A549 (cell line): ENCODE results near the gene TRIM72. TPM values are rescaled to one million over a fixed set of nuclear protein-coding genes. Genes with fewer than 3 reads are reported as not detected.
A peak's percentile ranks its signal among the peaks of the same experiment; 100 is the strongest.

Experiments
- ATAC-seq, 2 experiments: fragments of 200-7000 bp in 1 of 2; fragments of >200 bp in 1 of 2; cut with Nextera tagmentation in 1 of 2; cut with Tn5 transposase in 1 of 2; 3 replicates each; pipeline versions ENCODE4 v1.8.0 to v1.9.1; 2018 to 2020; ENCODE audit warnings: mild to moderate bottlenecking in 1 of 2, moderate library complexity in 1 of 2
- CTCF ChIA-PET: fragments of 300-600 bp; sonication (Branson Sonifier 250); formaldehyde crosslinking; extraction: SDS; loops from one replicate; lab custom pipeline; 2021; ENCODE audit warnings: antibody characterized with exemption, inconsistent platforms; lab: Yijun Ruan, JAX
- POLR2A ChIA-PET: fragments of 350-600 bp; formaldehyde crosslinking; extraction: SDS; loops from one replicate; lab custom pipeline; 2021; ENCODE audit warnings: antibody characterized with exemption, inconsistent platforms; lab: Yijun Ruan, JAX
- DNase-seq, 2 experiments: peaks; one replicate each; pipeline versions ENCODE4 v3.0.0 to v3.0.0-alpha.2; 2011 to 2016; ENCODE audit warnings: low read depth in 1 of 2, low spot score in 1 of 2
- FAIRE-seq: peaks from 2 replicates; lab custom pipeline; 2011; peaks lifted over from hg19 to GRCh38; lab: Jason Lieb, UNC
- H3K27ac ChIP-seq, 2 experiments: fragments of >200 bp; sonication (Bioruptor Twin); formaldehyde crosslinking; 3 replicates each; pipeline ENCODE4 v1.5.1; 2016 to 2017
- H3K4me1 ChIP-seq: fragments of >200 bp; sonication (Bioruptor Twin); formaldehyde crosslinking; 3 replicates; pipeline ENCODE4 v1.6.1; 2016
- H3K4me2 ChIP-seq: fragments of >200 bp; sonication (Bioruptor Twin); formaldehyde crosslinking; 3 replicates; pipeline ENCODE4 v1.6.1; 2016
- H3K4me3 ChIP-seq: fragments of >200 bp; sonication (Bioruptor Twin); formaldehyde crosslinking; 3 replicates; pipeline ENCODE4 v1.5.1; 2016
- H3K9me3 ChIP-seq: fragments of >200 bp; sonication (Bioruptor Twin); formaldehyde crosslinking; 3 replicates; pipeline ENCODE4 v1.6.1; 2016
- BHLHE40 ChIP-seq: IDR thresholded peaks from 2 replicates; pipeline ENCODE4 v1.6.1; 2012; ENCODE audit warnings: low read depth, low read length, inconsistent platforms
- CEBPB ChIP-seq, 2 experiments: fragments of >200 bp in 1 of 2; sonication (Bioruptor Twin) in 1 of 2; formaldehyde crosslinking in 1 of 2; IDR thresholded peaks; 2 replicates each; pipeline ENCODE4 v1.6.1; 2012 to 2016
- CTCF ChIP-seq: fragments of >200 bp; sonication (Bioruptor Twin); formaldehyde crosslinking; IDR thresholded peaks from 3 replicates; pipeline ENCODE4 v1.5.1; 2016
- EHMT2 ChIP-seq: fragments of 200-600 bp; sonication (generic); IDR thresholded peaks from 2 replicates; pipeline ENCODE4 v1.6.1; 2016; ENCODE audit warnings: antibody characterized with exemption, low read depth, mild to moderate bottlenecking, moderate library complexity
- FOXS1 ChIP-seq: fragments of 250-450 bp; sonication (Bioruptor Pico); IDR thresholded peaks from 2 replicates; pipeline ENCODE4 v1.5.0; 2020; ENCODE audit warnings: mild to moderate bottlenecking, moderate library complexity
- HDAC2 ChIP-seq: fragments of 200-600 bp; sonication (generic); IDR thresholded peaks from 2 replicates; pipeline ENCODE4 v1.6.1; 2016
- HOXA7 ChIP-seq: fragments of 250-450 bp; sonication (Bioruptor Pico); IDR thresholded peaks from 2 replicates; pipeline ENCODE4 v1.5.0; 2020; ENCODE audit warnings: mild to moderate bottlenecking, moderate library complexity
- HOXB13 ChIP-seq: fragments of 250-450 bp; sonication (Bioruptor Pico); IDR thresholded peaks from 2 replicates; pipeline ENCODE4 v1.5.0; 2020; ENCODE audit warnings: low read depth, mild to moderate bottlenecking, moderate library complexity
- HOXB5 ChIP-seq: fragments of 250-450 bp; sonication (Bioruptor Pico); IDR thresholded peaks from 2 replicates; pipeline ENCODE4 v1.5.0; 2020; ENCODE audit warnings: mild to moderate bottlenecking, moderate library complexity
- JUNB ChIP-seq: fragments of >200 bp; sonication (Bioruptor Twin); formaldehyde crosslinking; IDR thresholded peaks from 2 replicates; pipeline ENCODE4 v1.6.1; 2016
- KDM5A ChIP-seq: fragments of 200-600 bp; sonication (generic); IDR thresholded peaks from 2 replicates; pipeline ENCODE4 v1.6.1; 2016; ENCODE audit warnings: antibody characterized with exemption, mild to moderate bottlenecking
- MAFK ChIP-seq: fragments of 450-650 bp; IDR thresholded peaks from 2 replicates; pipeline ENCODE4 v1.6.1; 2014; ENCODE audit not compliant: partially characterized antibody
- MYC ChIP-seq: IDR thresholded peaks from 2 replicates; pipeline ENCODE4 v1.6.1; 2012; ENCODE audit warnings: mild to moderate bottlenecking, inconsistent platforms, low read length, improper control_type of control experiment, borderline replicate concordance
- NFE2L2 ChIP-seq: fragments of 150-350 bp; conservative IDR thresholded peaks from 2 replicates; pipeline ENCODE4 v1.6.1; 2014; ENCODE audit warnings: low read length
- POLR2AphosphoS2 ChIP-seq: conservative IDR thresholded peaks from 2 replicates; pipeline ENCODE4 v1.6.1; 2012; ENCODE audit warnings: low read length, improper control_type of control experiment, inconsistent platforms
- RARB ChIP-seq: fragments of 250-450 bp; sonication (Bioruptor Pico); IDR thresholded peaks from 2 replicates; pipeline ENCODE4 v1.8.0; 2021; ENCODE audit warnings: mild to moderate bottlenecking, moderate library complexity
- RFX5 ChIP-seq: fragments of 450-650 bp; IDR thresholded peaks from 2 replicates; pipeline ENCODE4 v1.7.1; 2014; ENCODE audit warnings: antibody characterized with exemption, mild to moderate bottlenecking, moderate library complexity
- SREBF2 ChIP-seq: fragments of 450-650 bp; IDR thresholded peaks from 2 replicates; pipeline ENCODE4 v1.6.1; 2014; ENCODE audit warnings: mild to moderate bottlenecking, moderate library complexity
- TFCP2L1 ChIP-seq: fragments of 250-450 bp; sonication (Bioruptor Pico); IDR thresholded peaks from 2 replicates; pipeline ENCODE4 v1.5.0; 2021; ENCODE audit warnings: mild to moderate bottlenecking
- ZC3H11A ChIP-seq: fragments of 450-650 bp; IDR thresholded peaks from 2 replicates; pipeline ENCODE4 v1.6.1; 2014; ENCODE audit warnings: antibody characterized with exemption, mild to moderate bottlenecking
- WGBS: methylation state at CpG from one replicate; pipeline ENCODE4 v1.1.6; 2017; ENCODE audit errors: missing lambda C conversion rate; 5-methylcytosine and 5-hydroxymethylcytosine counted together
- polyA plus RNA-seq, 4 experiments: library from polyadenylated mRNA; depleted of rRNA in 3 of 4; stranded (reverse); fragments of >200 nt; fragmentation: RNase III in 1 of 4; extraction: RNeasy Plus Mini Kit Qiagen cat#74134 plus additional on column Dnase treatment in 1 of 4; gene quantifications; 2 replicates in 3 of 4; 3 replicates in 1 of 4; pipeline ENCODE4 v1.2.3, GENCODE V29; 2011 to 2017

The TRIM72 gene
- polyA plus RNA-seq, 2 of the 4 experiments (the other 2 are of a cell fraction), result 0.04 TPM; not detected in 1

GRCh38 chr16:31190818-31191444 is 23.0 kb upstream of the TRIM72 start:
- no peak for FAIRE-seq
- ChIA-PET CTCF (interaction anchor here (1.2 to 2.2 kb wide), 6 partner anchors 7 to 206 kb away, joined by 3 to 8 read pairs (median 5); partner anchors contain the start of genes FUS, HSD3B7 and PYCARD), POLR2A (interaction anchor here (0.6 to 2.1 kb wide), 3 partner anchors 11 to 33 kb away, joined by 3 to 17 read pairs (median 5); partner anchors contain the start of genes FUS and PYCARD)
- no peak overlapping the region for H3K4me2 ChIP-seq
- WGBS, result 88% methylated on average over 11 of the region's 17 CpGs
- no peak overlapping the region for H3K4me3 ChIP-seq
- no peaks in the 10 kb centered on the region for H3K4me1 ChIP-seq
- TF ChIP-seq POLR2AphosphoS2, result no peak; the same call in 1 of the 2 replicates
- TF ChIP-seq TFCP2L1, result peak; percentile 79; the same call in 1 of the 2 replicates
- TF ChIP-seq HOXA7 (CRISPR knock-in tag), result peak; percentile 61; the same call in 1 of the 2 replicates
- TF ChIP-seq CEBPB (IDR thresholded peaks at IDR 0.05), result no peak
- TF ChIP-seq HOXB5 (CRISPR knock-in tag), result no peak
- no peaks in the 10 kb centered on the region for H3K9me3 ChIP-seq
- H3K27ac ChIP-seq, result no peak overlapping the region
- peak in 1 of 2 experiments; percentile 4; a peak in 1 of 6 replicates for ATAC-seq
- DNase-seq, result no peak

- peak in 1 of 2 experiments; percentile 12; a peak in 3 of 6 replicates for ATAC-seq
- CTCF ChIA-PET, result interaction anchor here (1.3 to 1.8 kb wide), 2 partner anchors 142 to 207 kb away, joined by 3 to 4 read pairs; partner anchors contain the start of gene HSD3B7
- Histone ChIP-seq H3K27ac (no peak overlapping the region), H3K4me1 (no peaks in the 10 kb centered on the region), H3K4me3 (no peak overlapping the region), H3K9me3 (no peaks in the 10 kb centered on the region), H3K4me2 (no peak overlapping the region)
- POLR2A ChIA-PET, result no interaction called here
- WGBS, result 91% methylated on average over 5 of the region's 5 CpGs
- no peak for DNase-seq
- no peak for FAIRE-seq
- TF ChIP-seq EHMT2 (no peak), FOXS1 (CRISPR knock-in tag) (no peak), BHLHE40 (no peak), RARB (no peak), HOXA7 (CRISPR knock-in tag) (0 out of 2 replicates have a peak, but pooled peaks have one; percentile 52), ZC3H11A (no peak), KDM5A (no peak), SREBF2 (no peak), RFX5 (no peak), MAFK (no peak), POLR2AphosphoS2 (0 out of 2 replicates have a peak, but pooled peaks have one; percentile 61), MYC (no peak), CEBPB (IDR thresholded peaks at IDR 0.05) (no peak), CTCF (no peak), HDAC2 (no peak), JUNB (no peak), HOXB13 (CRISPR knock-in tag) (no peak)
Measured at GRCh38 chr16:31191697-31192428, 22.1 kb upstream of the TRIM72 start.

- TF ChIP-seq POLR2AphosphoS2, result peak; percentile 70; the same call in 1 of the 2 replicates
- no peak for TF ChIP-seq NFE2L2
- DNase-seq (no peak), ATAC-seq (no peak), FAIRE-seq (no peak)
- Histone ChIP-seq H3K9me3 (no peaks in the 10 kb centered on the region), H3K4me3 (no peak overlapping the region), H3K4me1 (no peaks in the 10 kb centered on the region), H3K27ac (no peak overlapping the region), H3K4me2 (no peak overlapping the region)
- CTCF ChIA-PET, result no interaction called here
- WGBS, result 95% methylated on average over 16 of the region's 16 CpGs
- POLR2A ChIA-PET, result interaction anchor here (0.7 to 1.7 kb wide), 3 partner anchors 10 to 70 kb away, joined by 3 to 6 read pairs (median 5); partner anchors contain the start of gene FUS
Measured at GRCh38 chr16:31192856-31193642, 20.9 kb upstream of the TRIM72 start.
